ENCODE measurements around the gene LRRC75A.
A peak's percentile ranks its signal among the peaks of the same experiment; 100 is the strongest.

The LRRC75A gene

GRCh38 chr17:16450028-16450427 is 42.0 kb downstream of the LRRC75A start:
- DNase-seq (ENCODE audit: low spot score) = no peak
- no peak overlapping the region for H3K4me3 ChIP-seq (ENCODE audit: severe bottlenecking)
- no peak overlapping the region for H3K27ac ChIP-seq (ENCODE audit: poor library complexity, severe bottlenecking)
- H3K27me3 ChIP-seq (ENCODE audit: insufficient read depth, poor library complexity, severe bottlenecking) = no peaks in the 10 kb centered on the region
- peaks cover 55% of the 10 kb centered on the region for H3K36me3 ChIP-seq (ENCODE audit: low read depth)
- TF ChIP-seq CTCF (IDR thresholded peaks at IDR 0.05; ENCODE audit: poor library complexity, severe bottlenecking) = no peak
- H3K9me3 ChIP-seq (ENCODE audit: severe bottlenecking) = no peaks in the 10 kb centered on the region
- H3K4me1 ChIP-seq (ENCODE audit: insufficient read depth, poor library complexity, severe bottlenecking) = no peaks in the 10 kb centered on the region
- ATAC-seq (ENCODE audit: low read depth) = no peak

GRCh38 chr17:16449121-16449570 is 42.8 kb downstream of the LRRC75A start:
- no peak for TF ChIP-seq CTCF (IDR thresholded peaks at IDR 0.05; ENCODE audit: poor library complexity, severe bottlenecking)
- Histone ChIP-seq H3K36me3 (ENCODE audit: low read depth) (peaks cover 64% of the 10 kb centered on the region), H3K27ac (ENCODE audit: poor library complexity, severe bottlenecking) (no peak overlapping the region), H3K9me3 (ENCODE audit: severe bottlenecking) (no peaks in the 10 kb centered on the region), H3K4me3 (ENCODE audit: severe bottlenecking) (no peak overlapping the region), H3K4me1 (ENCODE audit: insufficient read depth, poor library complexity, severe bottlenecking) (no peaks in the 10 kb centered on the region), H3K27me3 (ENCODE audit: insufficient read depth, poor library complexity, severe bottlenecking) (no peaks in the 10 kb centered on the region)
- ATAC-seq (ENCODE audit: low read depth) (no peak), DNase-seq (ENCODE audit: low spot score) (no peak)

- H3K27ac ChIP-seq (ENCODE audit: poor library complexity, severe bottlenecking) = peak overlapping the region; percentile 9
- peaks cover 64% of the 10 kb centered on the region for H3K36me3 ChIP-seq (ENCODE audit: low read depth)
- DNase-seq (ENCODE audit: low spot score) (no peak), ATAC-seq (ENCODE audit: low read depth) (no peak)
- H3K4me1 ChIP-seq (ENCODE audit: insufficient read depth, poor library complexity, severe bottlenecking) = no peaks in the 10 kb centered on the region
- no peaks in the 10 kb centered on the region for H3K9me3 ChIP-seq (ENCODE audit: severe bottlenecking)
- H3K4me3 ChIP-seq (ENCODE audit: severe bottlenecking) = no peak overlapping the region
- H3K27me3 ChIP-seq (ENCODE audit: insufficient read depth, poor library complexity, severe bottlenecking) = no peaks in the 10 kb centered on the region
- no peak for TF ChIP-seq CTCF (IDR thresholded peaks at IDR 0.05; ENCODE audit: poor library complexity, severe bottlenecking)
Measured at GRCh38 chr17:16448490-16448889, 43.5 kb downstream of the LRRC75A start.

GRCh38 chr17:16447676-16448075 is 44.3 kb downstream of the LRRC75A start:
- Histone ChIP-seq H3K27me3 (ENCODE audit: insufficient read depth, poor library complexity, severe bottlenecking) (no peaks in the 10 kb centered on the region), H3K4me3 (ENCODE audit: severe bottlenecking) (no peak overlapping the region), H3K4me1 (ENCODE audit: insufficient read depth, poor library complexity, severe bottlenecking) (no peaks in the 10 kb centered on the region), H3K36me3 (ENCODE audit: low read depth) (peaks cover 72% of the 10 kb centered on the region), H3K27ac (ENCODE audit: poor library complexity, severe bottlenecking) (peak overlapping the region; percentile 9), H3K9me3 (ENCODE audit: severe bottlenecking) (no peaks in the 10 kb centered on the region)
- peak; percentile 52 for DNase-seq (ENCODE audit: low spot score)
- ATAC-seq (ENCODE audit: low read depth) = no peak
- TF ChIP-seq CTCF (IDR thresholded peaks at IDR 0.05; ENCODE audit: poor library complexity, severe bottlenecking) = no peak

GRCh38 chr17:16446338-16446983 is 45.5 kb downstream of the LRRC75A start:
- Histone ChIP-seq H3K4me1 (ENCODE audit: insufficient read depth, poor library complexity, severe bottlenecking) (peaks cover 4% of the 10 kb centered on the region), H3K27me3 (ENCODE audit: insufficient read depth, poor library complexity, severe bottlenecking) (no peaks in the 10 kb centered on the region), H3K27ac (ENCODE audit: poor library complexity, severe bottlenecking) (peak overlapping the region; percentile 93), H3K4me3 (ENCODE audit: severe bottlenecking) (no peak overlapping the region), H3K9me3 (ENCODE audit: severe bottlenecking) (no peaks in the 10 kb centered on the region), H3K36me3 (ENCODE audit: low read depth) (peaks cover 84% of the 10 kb centered on the region)
- ATAC-seq (ENCODE audit: low read depth) = no peak
- no peak for TF ChIP-seq CTCF (IDR thresholded peaks at IDR 0.05; ENCODE audit: poor library complexity, severe bottlenecking)
- DNase-seq (ENCODE audit: low spot score) = peak; percentile 58
